ENCODE results near the gene PSMB10. TPM values are rescaled to one million over a fixed set of nuclear protein-coding genes. Genes with fewer than 3 reads are reported as not detected.

The PSMB10 gene
- total and polyA plus RNA-seq, 2 donors (not counting 3 experiments of a cell fraction or from before 2014, with no cell fraction given) = 40.8 to 54.7 TPM

- POLR2A ChIA-PET = no interaction called here
Observed at GRCh38 chr16:67943619-67944504, 7.2 kb upstream of the PSMB10 start, which contains the start of gene LCAT. LCAT (minus strand) TSS chr16:67944120; CDS start chr16:67944101, 19 bp downstream.

GRCh38 chr16:67943256-67943618, 6.6 kb upstream of the PSMB10 start:
- H2AFZ ChIP-seq (ENCODE audit: low read depth, low read length) = no peak overlapping the region
- no peak overlapping the region for H3K9ac ChIP-seq (replicated peaks; ENCODE audit: extremely low read depth, insufficient read depth, low read length)
- ChIA-PET CTCF (interaction anchor here (0.6 to 3.0 kb wide), 3 partner anchors 97 to 346 kb away, joined by 3 to 17 read pairs (median 3); no protein-coding TSS in a partner anchor), POLR2A (no interaction called here)
- dilution Hi-C loops (cut with MboI; ENCODE audit: extremely low pct_ligation_motif_present, low sequenced_read_pairs) (no loop called here), intact Hi-C loops (cut with micrococcal nuclease) (no loop called here)
- no peaks in the 10 kb centered on the region for H3K9me3 ChIP-seq (replicated peaks; ENCODE audit: control insufficient read depth, insufficient read depth, low read length)
- no peak overlapping the region for H3K27ac ChIP-seq (ENCODE audit: insufficient read depth, low read depth, low read length)
- H4K20me1 ChIP-seq (replicated peaks; ENCODE audit: control insufficient read depth, extremely low read depth, insufficient read depth, low read length) = no peaks in the 10 kb centered on the region
- H3K79me2 ChIP-seq (ENCODE audit: control insufficient read depth, insufficient read depth, low read length) = no peaks in the 10 kb centered on the region
- no peaks in the 10 kb centered on the region for H3K4me1 ChIP-seq (ENCODE audit: control insufficient read depth, extremely low read depth, insufficient read depth, low read length)
- BruUV-seq (replicated peaks) = no TSS peak
- H3K27me3 ChIP-seq (ENCODE audit: control insufficient read depth in 2 of 2, insufficient read depth in 2 of 2, low read length in 2 of 2) = no peaks in the 10 kb centered on the region
- no peak for DNase-seq (ENCODE audit: low read depth, low spot score)
- no peaks in the 10 kb centered on the region for H3K9me1 ChIP-seq (replicated peaks; ENCODE audit: control insufficient read depth, extremely low read depth, insufficient read depth, low read length)
- H3K4me3 ChIP-seq (replicated peaks in 1 of 3; ENCODE audit: insufficient read depth in 1 of 3, low read depth in 1 of 3, low read length in 3 of 3) = no peak overlapping the region
- H3K36me3 ChIP-seq (ENCODE audit: control insufficient read depth in 2 of 2, extremely low read depth in 1 of 2, insufficient read depth in 2 of 2, low read length in 2 of 2) = peaks cover 28 to 66% of the 10 kb centered on the region in 2 experiments
- no peak for TF ChIP-seq EZH2 (IDR thresholded peaks at IDR 0.05; ENCODE audit: borderline replicate concordance, low read depth, low read length, severe bottlenecking)
- TF ChIP-seq JUN (IDR thresholded peaks at IDR 0.05; ENCODE audit: borderline replicate concordance, insufficient read depth, insufficient read length, low read depth) = no peak
- TF ChIP-seq MAX (IDR thresholded peaks at IDR 0.05; ENCODE audit: insufficient read depth, insufficient read length) = no peak
- TF ChIP-seq GATA2 (IDR thresholded peaks at IDR 0.05; ENCODE audit: insufficient read depth, insufficient read length, low read depth, low read length) = no peak
- TF ChIP-seq FOS (IDR thresholded peaks at IDR 0.05; ENCODE audit: borderline replicate concordance, insufficient read depth, low read length) = no peak
- no peak for TF ChIP-seq POLR2A (IDR thresholded peaks at IDR 0.05; ENCODE audit: low read depth, low read length)
- TF ChIP-seq MYC (IDR thresholded peaks at IDR 0.05; ENCODE audit: low read depth, low read length) = no peak
- TF ChIP-seq CTCF (IDR thresholded peaks at IDR 0.05; ENCODE audit: extremely low read depth in 1 of 2, insufficient read depth in 1 of 2, low read depth in 1 of 2, low read length in 2 of 2) = no peak
- TF ChIP-seq POLR2AphosphoS5 (IDR thresholded peaks at IDR 0.05; ENCODE audit: insufficient read depth, low read depth, low read length) = no peak
- no peak overlapping the region for H3K4me2 ChIP-seq (ENCODE audit: insufficient read depth, low read length)
- no peak for FAIRE-seq

More at GRCh38 chr16:67943619-67944504, 7.2 kb upstream of the PSMB10 start, which contains the start of gene LCAT:
- Histone ChIP-seq H3K9me3 (replicated peaks; ENCODE audit: control insufficient read depth, insufficient read depth, low read length) (no peaks in the 10 kb centered on the region), H3K9me1 (replicated peaks; ENCODE audit: control insufficient read depth, extremely low read depth, insufficient read depth, low read length) (no peaks in the 10 kb centered on the region), H2AFZ (ENCODE audit: low read depth, low read length) (no peak within 1 kb of the TSS), H3K79me2 (ENCODE audit: control insufficient read depth, insufficient read depth, low read length) (no peaks in the 10 kb centered on the region), H3K27ac (ENCODE audit: insufficient read depth, low read depth, low read length) (no peak within 1 kb of the TSS), H3K4me1 (ENCODE audit: control insufficient read depth, extremely low read depth, insufficient read depth, low read length) (no peaks in the 10 kb centered on the region), H3K36me3 (ENCODE audit: control insufficient read depth in 2 of 2, extremely low read depth in 1 of 2, insufficient read depth in 2 of 2, low read length in 2 of 2) (peaks cover 28 to 73% of the 10 kb centered on the region in 2 experiments), H3K4me2 (ENCODE audit: insufficient read depth, low read length) (no peak within 1 kb of the TSS), H3K9ac (replicated peaks; ENCODE audit: extremely low read depth, insufficient read depth, low read length) (no peak within 1 kb of the TSS), H3K4me3 (replicated peaks in 1 of 3; ENCODE audit: insufficient read depth in 1 of 3, low read depth in 1 of 3, low read length in 3 of 3) (no peak within 1 kb of the TSS), H4K20me1 (replicated peaks; ENCODE audit: control insufficient read depth, extremely low read depth, insufficient read depth, low read length) (no peaks in the 10 kb centered on the region), H3K27me3 (ENCODE audit: control insufficient read depth in 2 of 2, insufficient read depth in 2 of 2, low read length in 2 of 2) (no peaks in the 10 kb centered on the region)
- DNase-seq (ENCODE audit: low read depth, low spot score) = no peak
- FAIRE-seq = no peak
- intact Hi-C loops (cut with micrococcal nuclease) (no loop called here), dilution Hi-C loops (cut with MboI; ENCODE audit: extremely low pct_ligation_motif_present, low sequenced_read_pairs) (no loop called here)
- CTCF ChIA-PET = interaction anchor here (0.6 to 1.4 kb wide), 4 partner anchors 60 to 345 kb away, joined by 3 to 5 read pairs (median 3); no protein-coding TSS in a partner anchor
- BruUV-seq (replicated peaks) = no TSS peak
- TF ChIP-seq EZH2 (IDR thresholded peaks at IDR 0.05; ENCODE audit: borderline replicate concordance, low read depth, low read length, severe bottlenecking) = no peak
- TF ChIP-seq POLR2A (IDR thresholded peaks at IDR 0.05; ENCODE audit: low read depth, low read length) = peak; percentile 43

Data from endothelial cell of umbilical vein (primary cell).